Measurements from ENCODE around the gene CSRP1. TPM values are rescaled to one million over a fixed set of nuclear protein-coding genes. Genes with fewer than 3 reads are reported as not detected.
A peak's percentile ranks its signal among the peaks of the same experiment; 100 is the strongest.

Gene CSRP1
- total RNA-seq, 2 donors from 2014 or later, result 25.0 to 51.1 TPM

- Mint-ChIP-seq H3K4me1 (peaks cover 5% of the 10 kb centered on the region), H3K27me3 (peaks cover 32% of the 10 kb centered on the region)
Measured at GRCh38 chr1:201542309-201543035, 35.5 kb upstream of the CSRP1 start.

DNA sequence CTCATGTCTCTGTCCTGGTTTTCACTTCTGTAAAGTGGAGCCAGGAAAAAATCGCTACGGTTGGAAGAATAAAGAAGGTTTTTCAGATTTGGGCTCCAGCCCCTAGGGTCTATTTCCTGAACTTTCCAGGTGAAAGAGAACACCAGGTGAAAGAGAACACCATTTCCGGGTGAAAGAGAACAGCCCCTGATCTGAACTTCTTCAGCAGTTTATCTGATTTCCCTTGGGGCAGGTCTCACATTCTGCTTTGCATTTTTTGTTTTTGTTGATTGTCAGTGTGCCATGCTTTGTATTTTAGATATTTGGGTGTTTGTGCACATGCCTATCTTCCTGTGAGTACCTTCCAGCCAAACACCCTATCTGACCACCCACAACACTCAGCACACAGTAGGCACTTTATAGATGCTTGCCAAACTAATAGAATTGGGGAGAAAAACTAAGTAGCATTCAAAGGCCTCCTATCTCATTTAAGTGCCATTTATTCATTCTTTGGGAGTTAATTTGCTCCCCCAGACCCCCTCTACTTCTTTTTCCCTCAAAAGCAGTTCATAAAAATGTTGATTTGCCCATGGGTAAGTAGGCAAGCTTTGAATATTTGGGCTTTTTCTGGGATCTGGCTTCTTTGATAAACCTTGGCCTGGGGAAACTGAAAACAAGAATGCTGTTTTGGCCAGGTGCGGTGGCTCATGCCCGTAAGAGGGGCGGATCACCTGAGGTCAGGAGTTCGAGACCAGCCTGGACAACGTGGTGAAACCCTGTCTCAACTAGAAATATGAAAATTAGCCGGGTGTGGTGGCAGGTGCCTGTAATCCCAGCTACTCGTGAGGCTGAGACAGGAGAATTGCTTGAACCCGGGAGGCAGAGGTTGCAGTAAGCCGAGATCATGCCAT is 34.2 kb upstream of the CSRP1 start:
- Mint-ChIP-seq H3K36me3 (ENCODE audit: low read depth) (no peaks in the 10 kb centered on the region), H3K9me3 (no peaks in the 10 kb centered on the region), H3K27me3 (peaks cover 44% of the 10 kb centered on the region), H3K4me1 (peaks cover 5% of the 10 kb centered on the region), H3K27ac (no peak overlapping the region), H3K4me3 (no peak overlapping the region)
- ATAC-seq (replicated peaks), result no peak

More at GRCh38 chr1:201542309-201543035, 35.5 kb upstream of the CSRP1 start:
- ATAC-seq (replicated peaks), result no peak
- no peaks in the 10 kb centered on the region for H3K9me3 Mint-ChIP-seq
- no peaks in the 10 kb centered on the region for H3K36me3 Mint-ChIP-seq (ENCODE audit: low read depth)
- H3K4me3 Mint-ChIP-seq, result no peak overlapping the region
- no peak overlapping the region for H3K27ac Mint-ChIP-seq

DNA sequence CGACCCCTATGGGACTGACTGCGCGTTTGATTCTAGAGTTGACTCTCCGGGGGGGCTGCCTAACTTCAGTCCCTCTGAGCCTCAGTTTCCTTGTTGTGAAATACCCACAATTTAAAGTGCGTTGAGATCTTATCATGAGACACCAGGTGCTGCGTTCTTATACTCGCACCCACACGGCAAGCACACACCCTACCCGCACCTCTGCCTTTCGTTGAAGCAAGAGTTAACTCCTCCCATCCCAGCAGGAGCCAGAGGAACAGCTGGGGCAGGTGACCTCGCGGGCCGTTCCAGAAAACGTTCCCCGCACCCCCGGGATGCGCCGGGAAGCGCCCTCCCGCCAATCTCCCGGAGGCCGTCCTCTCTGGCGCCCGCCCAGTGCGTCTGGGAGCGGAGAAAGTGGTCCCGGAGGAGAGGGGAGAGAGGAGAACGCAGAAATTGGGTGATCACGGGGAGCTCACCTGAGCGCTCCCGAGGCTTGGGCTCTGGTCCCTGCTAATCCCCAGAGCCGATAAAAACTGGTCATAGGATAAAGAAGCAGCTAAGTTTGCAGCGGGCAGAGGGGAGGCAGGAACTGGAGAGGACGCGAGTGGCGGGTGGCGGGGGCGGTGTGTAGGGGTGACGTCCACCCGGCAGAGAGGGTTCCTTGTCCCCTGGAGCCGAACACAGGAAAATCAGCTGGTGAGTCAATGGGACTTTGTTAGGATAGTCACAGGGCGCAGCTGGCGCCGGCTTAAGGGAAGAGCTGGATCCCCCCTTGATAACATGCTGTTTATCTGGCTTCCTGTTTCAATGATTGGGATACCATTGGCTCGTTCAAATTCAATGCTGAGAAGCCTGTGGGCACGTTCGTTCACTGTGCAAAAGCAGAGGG is 32.9 kb upstream of the CSRP1 start:
- Mint-ChIP-seq H3K27me3 (peaks cover 44% of the 10 kb centered on the region), H3K9me3 (no peaks in the 10 kb centered on the region), H3K4me1 (peaks cover 5% of the 10 kb centered on the region), H3K36me3 (ENCODE audit: low read depth) (no peaks in the 10 kb centered on the region), H3K27ac (no peak overlapping the region), H3K4me3 (peak overlapping the region; percentile 56)
- ATAC-seq (replicated peaks), result peak; percentile 25

GRCh38 chr1:201538612-201539551 is 32.0 kb upstream of the CSRP1 start, which contains the start of gene NAV1:
TSS of gene NAV1 (plus strand) at chr1:201539127. CDS start at chr1:201622885, 83,758 bp downstream.
- ATAC-seq (replicated peaks), result peak; percentile 47
- no peak within 1 kb of the TSS for H3K27ac Mint-ChIP-seq

GRCh38 chr1:201537891-201538611 is 31.1 kb upstream of the CSRP1 start:
- Mint-ChIP-seq H3K4me3 (peak overlapping the region; percentile 69), H3K27ac (no peak overlapping the region), H3K4me1 (peaks cover 5% of the 10 kb centered on the region), H3K36me3 (ENCODE audit: low read depth) (peaks cover 2% of the 10 kb centered on the region), H3K9me3 (no peaks in the 10 kb centered on the region), H3K27me3 (peaks cover 43% of the 10 kb centered on the region)
- no peak for ATAC-seq (replicated peaks)

More at GRCh38 chr1:201538612-201539551, 32.0 kb upstream of the CSRP1 start, which contains the start of gene NAV1:
- no peaks in the 10 kb centered on the region for H3K36me3 Mint-ChIP-seq (ENCODE audit: low read depth)
- peaks cover 5% of the 10 kb centered on the region for H3K4me1 Mint-ChIP-seq
- peaks cover 44% of the 10 kb centered on the region for H3K27me3 Mint-ChIP-seq
- peak within 1 kb of the TSS; percentile 69 for H3K4me3 Mint-ChIP-seq
- no peaks in the 10 kb centered on the region for H3K9me3 Mint-ChIP-seq

DNA sequence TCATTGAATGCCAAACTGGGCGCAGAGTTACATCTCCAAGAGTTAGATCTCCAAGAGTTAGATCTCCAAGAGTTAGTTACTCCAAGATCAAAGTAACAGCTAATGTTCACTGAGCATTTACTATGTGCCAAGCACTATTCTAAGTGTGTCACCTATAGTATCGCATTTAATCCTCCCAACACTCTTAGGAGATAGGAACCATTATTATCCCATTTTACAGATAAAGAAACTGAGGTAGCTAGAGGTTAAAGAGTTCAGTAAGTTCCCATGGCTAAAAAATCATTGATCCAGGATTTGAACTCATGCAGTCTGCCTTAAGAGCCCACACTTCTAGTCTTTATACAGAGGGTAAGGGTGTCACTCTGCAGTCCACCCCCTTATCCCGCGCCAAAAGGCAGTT is 30.5 kb upstream of the CSRP1 start:
- ATAC-seq (replicated peaks), result no peak
- H3K4me3 Mint-ChIP-seq, result no peak overlapping the region
- H3K27me3 Mint-ChIP-seq, result peaks cover 37% of the 10 kb centered on the region
- no peaks in the 10 kb centered on the region for H3K9me3 Mint-ChIP-seq
- peaks cover 8% of the 10 kb centered on the region for H3K36me3 Mint-ChIP-seq (ENCODE audit: low read depth)
- no peak overlapping the region for H3K27ac Mint-ChIP-seq
- H3K4me1 Mint-ChIP-seq, result peaks cover 5% of the 10 kb centered on the region

GRCh38 chr1:201537028-201537427 is 30.1 kb upstream of the CSRP1 start:
- no peaks in the 10 kb centered on the region for H3K9me3 Mint-ChIP-seq
- H3K4me3 Mint-ChIP-seq, result no peak overlapping the region
- peaks cover 12% of the 10 kb centered on the region for H3K36me3 Mint-ChIP-seq (ENCODE audit: low read depth)
- no peak for ATAC-seq (replicated peaks)
- H3K27me3 Mint-ChIP-seq, result peaks cover 37% of the 10 kb centered on the region
- peaks cover 5% of the 10 kb centered on the region for H3K4me1 Mint-ChIP-seq
- H3K27ac Mint-ChIP-seq, result no peak overlapping the region

- Mint-ChIP-seq H3K27ac (no peak overlapping the region), H3K27me3 (peaks cover 37% of the 10 kb centered on the region), H3K9me3 (no peaks in the 10 kb centered on the region), H3K4me3 (no peak overlapping the region), H3K4me1 (peaks cover 5% of the 10 kb centered on the region), H3K36me3 (ENCODE audit: low read depth) (peaks cover 13% of the 10 kb centered on the region)
- ATAC-seq (replicated peaks), result no peak
Measured at GRCh38 chr1:201536558-201536957, 29.6 kb upstream of the CSRP1 start.

- H3K9me3 Mint-ChIP-seq, result no peaks in the 10 kb centered on the region
- H3K4me3 Mint-ChIP-seq, result no peak overlapping the region
- H3K27ac Mint-ChIP-seq, result no peak overlapping the region
- ATAC-seq (replicated peaks), result no peak
- peaks cover 33% of the 10 kb centered on the region for H3K27me3 Mint-ChIP-seq
- H3K36me3 Mint-ChIP-seq (ENCODE audit: low read depth), result peaks cover 13% of the 10 kb centered on the region
- H3K4me1 Mint-ChIP-seq, result peaks cover 5% of the 10 kb centered on the region
Measured at GRCh38 chr1:201535919-201536245, 29.0 kb upstream of the CSRP1 start.

GRCh38 chr1:201535046-201535918 is 28.4 kb upstream of the CSRP1 start:
- Mint-ChIP-seq H3K27ac (no peak overlapping the region), H3K27me3 (peaks cover 29% of the 10 kb centered on the region), H3K36me3 (ENCODE audit: low read depth) (peaks cover 13% of the 10 kb centered on the region), H3K9me3 (no peaks in the 10 kb centered on the region), H3K4me1 (peaks cover 5% of the 10 kb centered on the region), H3K4me3 (no peak overlapping the region)
- ATAC-seq (replicated peaks), result peak; percentile 25

- Mint-ChIP-seq H3K27me3 (peaks cover 20% of the 10 kb centered on the region), H3K4me3 (no peak overlapping the region), H3K36me3 (ENCODE audit: low read depth) (peaks cover 13% of the 10 kb centered on the region), H3K27ac (no peak overlapping the region), H3K9me3 (no peaks in the 10 kb centered on the region), H3K4me1 (peaks cover 5% of the 10 kb centered on the region)
- no peak for ATAC-seq (replicated peaks)
Measured at GRCh38 chr1:201533836-201534235, 26.9 kb upstream of the CSRP1 start.

Measured in activated T-helper 17 cell treated with anti-CD3 and anti-CD28 coated beads, Interleukin-2, amount 50 U/mL, for 72 hours (primary cell).